Central memory CD8-positive, alpha-beta T cell (primary cell): ENCODE results near the gene FOXR1.
"Not testable (repeated sequence)": the region's sequence is repeated elsewhere in the genome, so short reads cannot be mapped to it uniquely, and the experiment has no call there.

Experiments used
- ATAC-seq: fragments of 150-1000 bp; cut with Tn5 transposase; replicated peaks from 2 replicates; pipeline ENCODE4 v1.10.0; 2022; ENCODE audit warnings: mild to moderate bottlenecking, moderate FRiP score, moderate number of reproducible peaks; ENCODE audit not compliant: poor library complexity, severe bottlenecking; ENCODE audit errors: extremely low read depth
- DNase-seq, 2 donors: peaks; one replicate each; pipeline ENCODE4 v3.0.0; 2021; ENCODE audit warnings: low spot score in 2 of 2
- H3K27ac Mint-ChIP-seq: one replicate; pipeline ENCODE4 v1.8.0; 2022; ENCODE audit warnings: low read depth, mild to moderate bottlenecking, moderate library complexity, mixed read lengths
- H3K27me3 Mint-ChIP-seq: one replicate; pipeline ENCODE4 v1.8.0; 2022; ENCODE audit warnings: mixed read lengths
- H3K36me3 Mint-ChIP-seq: one replicate; pipeline ENCODE4 v1.8.0; 2022; ENCODE audit warnings: mild to moderate bottlenecking, moderate library complexity, mixed read lengths; ENCODE audit not compliant: insufficient read depth
- H3K4me1 Mint-ChIP-seq: one replicate; pipeline ENCODE4 v1.8.0; 2022; ENCODE audit warnings: mixed read lengths
- H3K4me3 Mint-ChIP-seq: one replicate; pipeline ENCODE4 v1.8.0; 2022; ENCODE audit warnings: mild to moderate bottlenecking, moderate library complexity, mixed read lengths
- H3K9me3 Mint-ChIP-seq: one replicate; pipeline ENCODE4 v1.8.0; 2022; ENCODE audit warnings: mixed read lengths

The FOXR1 gene

DNA sequence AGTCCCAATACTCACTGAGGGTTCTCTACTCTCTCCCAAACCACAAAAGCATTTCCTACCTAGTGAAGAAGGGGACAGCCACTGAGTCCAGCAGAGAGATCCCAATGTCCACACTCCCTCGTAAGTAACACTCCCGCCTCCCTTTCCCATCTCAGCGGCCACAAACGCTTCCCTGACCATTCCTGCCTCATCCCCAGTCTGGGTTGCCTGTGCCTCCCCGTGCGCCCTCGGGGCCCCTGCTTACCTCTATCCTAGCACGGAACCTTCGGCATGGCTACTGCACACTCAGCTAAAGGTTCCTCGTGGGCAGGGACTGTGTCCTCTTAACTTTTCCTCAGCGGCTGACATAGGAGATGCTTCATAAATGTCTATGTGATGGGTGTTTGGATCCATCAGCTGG, 14.0 kb upstream of the FOXR1 start:
- no peak for DNase-seq
- Mint-ChIP-seq H3K4me1 (peaks cover 4% of the 10 kb centered on the region), H3K27me3 (peaks cover 31% of the 10 kb centered on the region), H3K27ac (no peak overlapping the region), H3K4me3 (no peak overlapping the region), H3K36me3 (peaks cover 2% of the 10 kb centered on the region), H3K9me3 (no peaks in the 10 kb centered on the region)
- ATAC-seq, result no peak

DNA sequence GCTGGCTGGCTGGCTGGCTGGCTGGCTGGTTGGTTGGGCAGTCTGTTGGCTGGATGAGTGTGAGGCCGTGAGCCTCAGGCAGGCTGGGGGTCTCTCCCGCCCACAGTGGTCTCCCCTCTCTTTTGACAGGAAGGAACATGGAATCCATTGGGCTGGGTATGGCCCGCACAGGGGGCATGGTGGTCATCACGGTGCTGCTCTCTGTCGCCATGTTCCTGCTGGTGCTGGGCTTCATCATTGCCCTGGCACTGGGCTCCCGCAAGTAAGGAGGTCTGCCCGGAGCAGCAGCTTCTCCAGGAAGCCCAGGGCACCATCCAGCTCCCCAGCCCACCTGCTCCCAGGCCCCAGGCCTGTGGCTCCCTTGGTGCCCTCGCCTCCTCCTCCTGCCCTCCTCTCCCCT, 13.6 kb upstream of the FOXR1 start:
- H3K4me3 Mint-ChIP-seq, result no peak overlapping the region
- H3K36me3 Mint-ChIP-seq, result peaks cover 2% of the 10 kb centered on the region
- H3K27me3 Mint-ChIP-seq, result peaks cover 27% of the 10 kb centered on the region
- DNase-seq (no peak), ATAC-seq (no peak)
- peaks cover 4% of the 10 kb centered on the region for H3K4me1 Mint-ChIP-seq
- no peaks in the 10 kb centered on the region for H3K9me3 Mint-ChIP-seq
- H3K27ac Mint-ChIP-seq, result no peak overlapping the region

DNA sequence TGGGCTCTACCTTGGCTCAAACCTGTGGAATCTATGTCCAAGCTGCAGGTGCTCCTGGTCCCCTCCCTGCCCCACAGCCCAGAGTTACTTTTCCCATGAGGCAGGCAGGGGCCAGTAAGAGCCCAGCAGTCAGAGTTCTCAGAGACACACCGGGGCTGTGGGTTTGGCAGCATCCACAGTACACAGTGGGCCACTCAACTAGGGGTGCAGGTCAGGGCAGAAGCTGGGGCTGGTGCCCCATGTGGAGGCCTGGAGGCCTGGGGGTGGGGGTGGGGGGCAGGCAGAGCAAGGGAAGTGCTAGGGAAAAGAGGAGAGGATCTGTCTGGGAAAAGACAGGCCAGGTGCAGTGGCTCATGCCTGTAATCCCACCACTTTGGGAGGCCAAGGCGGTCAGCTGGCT, 13.0 kb upstream of the FOXR1 start:
- Mint-ChIP-seq H3K4me3 (no peak overlapping the region), H3K27me3 (peaks cover 26% of the 10 kb centered on the region), H3K27ac (no peak overlapping the region), H3K4me1 (peaks cover 4% of the 10 kb centered on the region), H3K36me3 (peaks cover 2% of the 10 kb centered on the region), H3K9me3 (no peaks in the 10 kb centered on the region)
- ATAC-seq, result no peak
- DNase-seq, result no peak

DNA sequence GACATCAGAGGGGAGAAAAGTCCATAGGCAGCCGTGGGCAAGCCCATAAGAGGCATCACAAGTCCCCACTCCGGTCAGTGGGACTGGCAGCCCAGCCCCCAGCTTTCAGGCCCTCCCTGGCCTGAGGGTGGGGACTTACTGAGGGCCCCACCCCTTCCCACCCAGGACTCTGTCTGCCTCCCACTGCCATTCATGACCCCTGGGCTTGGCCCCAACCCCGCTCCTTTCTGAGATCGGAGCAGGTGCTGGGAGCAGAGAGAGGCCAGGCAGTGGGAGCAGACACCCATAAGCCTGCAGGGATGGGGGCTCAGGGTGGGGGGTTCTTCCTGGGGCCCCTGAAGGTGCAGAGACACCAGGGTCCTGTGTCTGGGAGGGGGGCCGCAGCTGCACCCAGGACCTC, 10.4 kb upstream of the FOXR1 start:
- ATAC-seq (no peak), DNase-seq (no peak)
- Mint-ChIP-seq H3K27me3 (peaks cover under 1% of the 10 kb centered on the region), H3K36me3 (peaks cover 2% of the 10 kb centered on the region), H3K27ac (no peak overlapping the region), H3K4me1 (peaks cover 4% of the 10 kb centered on the region), H3K4me3 (no peak overlapping the region), H3K9me3 (no peaks in the 10 kb centered on the region)

DNA sequence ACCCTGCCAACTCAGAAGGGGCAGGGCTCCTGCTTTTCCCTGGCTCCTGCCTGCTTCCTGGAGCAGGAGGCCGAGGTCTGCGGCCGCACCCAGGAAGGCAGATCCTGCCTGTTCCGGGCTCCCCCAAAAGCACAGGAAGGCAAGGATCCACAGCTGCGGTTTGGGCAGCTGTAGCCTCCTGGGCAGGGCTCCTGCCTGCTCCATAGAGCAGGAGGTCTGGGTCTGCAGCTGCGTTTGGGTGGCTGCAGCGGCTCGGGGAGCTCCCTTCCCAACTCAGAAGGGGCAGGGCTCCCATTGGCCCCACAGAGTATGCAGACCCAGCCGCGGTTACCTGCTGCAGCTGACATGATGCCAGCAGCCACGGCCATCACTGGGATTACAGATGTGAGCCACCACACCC, 10.0 kb upstream of the FOXR1 start:
- no peak for DNase-seq
- Mint-ChIP-seq H3K27me3 (no peaks in the 10 kb centered on the region), H3K36me3 (peaks cover 2% of the 10 kb centered on the region), H3K4me1 (peaks cover under 1% of the 10 kb centered on the region), H3K4me3 (no peak overlapping the region), H3K27ac (no peak overlapping the region), H3K9me3 (no peaks in the 10 kb centered on the region)
- no peak for ATAC-seq

DNA sequence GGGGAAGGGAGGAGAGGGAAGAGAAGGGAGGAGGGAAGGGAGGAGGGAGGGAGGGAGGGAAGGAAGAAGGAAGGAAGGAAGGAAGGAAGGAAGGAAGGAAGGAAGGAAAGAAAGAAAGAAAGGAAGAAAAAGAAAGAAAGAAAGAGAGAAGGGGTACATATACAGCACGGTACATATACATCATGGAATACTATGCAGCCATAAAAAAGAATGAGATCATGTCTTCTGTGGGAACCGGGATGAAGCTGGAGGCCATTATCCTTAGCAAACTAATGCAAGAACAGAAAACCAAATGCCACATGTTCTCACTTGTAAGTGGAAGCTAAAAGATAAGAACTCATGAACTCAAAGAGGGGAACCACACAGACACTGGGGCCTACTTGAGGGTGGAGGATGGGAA, 2.1 kb upstream of the FOXR1 start:
- peaks cover 27% of the 10 kb centered on the region for H3K27me3 Mint-ChIP-seq
- not testable (repeated sequence) for H3K36me3 Mint-ChIP-seq, H3K9me3 Mint-ChIP-seq, DNase-seq, H3K4me3 Mint-ChIP-seq, H3K27ac Mint-ChIP-seq, H3K4me1 Mint-ChIP-seq, ATAC-seq

DNA sequence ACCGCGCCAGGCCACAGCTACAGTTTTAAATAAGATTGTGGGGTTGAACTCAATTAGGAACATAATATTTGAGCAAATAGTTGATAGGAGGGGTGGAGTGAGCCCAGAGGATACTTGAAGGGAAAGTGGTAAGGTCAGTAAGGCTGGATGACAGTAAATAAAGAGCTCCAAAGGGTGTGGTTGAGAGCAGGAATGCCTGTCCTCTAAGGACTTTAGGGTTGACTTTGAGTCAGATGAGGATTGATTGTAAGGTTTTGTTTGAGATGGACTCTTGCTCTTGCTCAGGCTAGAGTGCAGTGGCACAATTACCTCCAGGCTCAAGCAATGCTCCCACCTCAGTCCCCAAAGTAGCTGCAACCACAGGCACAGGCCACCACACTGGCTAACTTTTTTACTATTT, 2.4 kb downstream of the FOXR1 start:
- no peak overlapping the region for H3K27ac Mint-ChIP-seq
- H3K9me3 Mint-ChIP-seq, result no peaks in the 10 kb centered on the region
- no peaks in the 10 kb centered on the region for H3K4me1 Mint-ChIP-seq
- H3K36me3 Mint-ChIP-seq, result peaks cover 2% of the 10 kb centered on the region
- peaks cover 55% of the 10 kb centered on the region for H3K27me3 Mint-ChIP-seq
- H3K4me3 Mint-ChIP-seq, result no peak overlapping the region
- ATAC-seq (no peak), DNase-seq (no peak)

DNA sequence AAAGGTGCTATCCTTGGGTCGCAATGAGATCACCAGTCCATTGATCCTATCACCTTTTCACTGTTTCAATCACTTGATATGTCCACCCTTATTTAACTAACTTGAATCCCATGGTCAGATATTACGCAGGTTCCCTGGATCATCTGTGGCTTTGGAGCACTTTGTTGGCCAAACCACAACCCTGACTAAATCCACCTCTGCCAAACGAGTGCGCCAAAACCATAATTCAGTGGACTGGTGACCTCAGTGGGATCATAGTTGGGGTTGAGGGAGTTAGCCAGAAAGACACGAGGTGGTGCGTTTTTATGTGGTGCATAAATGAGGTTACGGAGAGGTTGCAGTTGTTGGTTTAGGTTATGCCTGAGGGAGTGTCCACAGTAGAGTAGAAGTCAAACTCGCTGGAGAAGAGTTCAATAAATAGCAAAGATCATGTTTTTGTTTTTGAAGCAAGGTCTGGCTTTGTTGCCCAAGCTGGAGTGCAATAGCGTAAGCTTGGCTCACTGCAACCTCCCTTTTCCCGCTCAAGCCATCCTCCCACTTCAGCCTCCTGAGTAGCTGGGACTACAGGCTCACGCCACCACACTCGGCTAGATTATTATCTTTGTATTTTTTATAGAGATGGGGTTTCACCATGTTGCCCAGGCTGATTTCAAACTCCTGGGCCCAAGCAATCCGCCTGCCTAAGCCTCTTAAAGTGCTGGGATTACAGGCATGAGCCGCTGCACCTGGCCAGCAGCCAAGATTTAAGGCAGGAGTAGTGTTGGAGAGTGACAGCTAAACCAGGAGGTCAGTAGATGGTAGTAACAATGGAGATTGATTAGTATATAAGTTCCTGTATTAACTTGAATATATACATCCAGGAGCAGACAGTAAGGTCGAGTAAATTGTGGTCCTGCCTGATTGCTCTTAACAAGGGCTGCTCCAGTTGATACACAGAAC, 4.5 kb downstream of the FOXR1 start:
- DNase-seq (no peak), ATAC-seq (no peak)
- H3K4me3 Mint-ChIP-seq, result no peak overlapping the region
- H3K27ac Mint-ChIP-seq, result no peak overlapping the region
- H3K36me3 Mint-ChIP-seq, result no peaks in the 10 kb centered on the region
- no peaks in the 10 kb centered on the region for H3K9me3 Mint-ChIP-seq
- H3K4me1 Mint-ChIP-seq, result no peaks in the 10 kb centered on the region
- H3K27me3 Mint-ChIP-seq, result peaks cover 41% of the 10 kb centered on the region

DNA sequence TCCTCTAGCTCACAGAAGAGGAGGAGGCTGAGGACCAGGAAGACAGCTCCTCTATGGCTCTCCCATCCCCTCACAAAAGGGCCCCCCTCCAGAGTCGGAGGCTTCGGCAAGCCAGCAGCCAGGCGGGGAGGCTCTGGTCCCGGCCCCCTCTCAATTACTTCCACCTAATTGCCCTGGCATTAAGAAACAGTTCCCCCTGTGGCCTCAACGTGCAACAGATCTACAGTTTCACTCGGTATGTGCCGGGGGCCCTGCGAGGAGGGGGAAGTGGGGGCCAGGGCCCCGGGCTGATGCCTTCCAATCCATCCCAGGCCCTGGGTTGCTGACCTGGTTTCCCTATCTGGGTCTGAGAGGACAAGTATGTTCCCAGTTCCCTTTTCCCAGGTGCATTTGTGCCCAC, 7.9 kb downstream of the FOXR1 start:
- DNase-seq (no peak), ATAC-seq (no peak)
- Mint-ChIP-seq H3K9me3 (no peaks in the 10 kb centered on the region), H3K36me3 (no peaks in the 10 kb centered on the region), H3K27me3 (peaks cover 28% of the 10 kb centered on the region), H3K4me3 (no peak overlapping the region), H3K4me1 (no peaks in the 10 kb centered on the region), H3K27ac (no peak overlapping the region)

DNA sequence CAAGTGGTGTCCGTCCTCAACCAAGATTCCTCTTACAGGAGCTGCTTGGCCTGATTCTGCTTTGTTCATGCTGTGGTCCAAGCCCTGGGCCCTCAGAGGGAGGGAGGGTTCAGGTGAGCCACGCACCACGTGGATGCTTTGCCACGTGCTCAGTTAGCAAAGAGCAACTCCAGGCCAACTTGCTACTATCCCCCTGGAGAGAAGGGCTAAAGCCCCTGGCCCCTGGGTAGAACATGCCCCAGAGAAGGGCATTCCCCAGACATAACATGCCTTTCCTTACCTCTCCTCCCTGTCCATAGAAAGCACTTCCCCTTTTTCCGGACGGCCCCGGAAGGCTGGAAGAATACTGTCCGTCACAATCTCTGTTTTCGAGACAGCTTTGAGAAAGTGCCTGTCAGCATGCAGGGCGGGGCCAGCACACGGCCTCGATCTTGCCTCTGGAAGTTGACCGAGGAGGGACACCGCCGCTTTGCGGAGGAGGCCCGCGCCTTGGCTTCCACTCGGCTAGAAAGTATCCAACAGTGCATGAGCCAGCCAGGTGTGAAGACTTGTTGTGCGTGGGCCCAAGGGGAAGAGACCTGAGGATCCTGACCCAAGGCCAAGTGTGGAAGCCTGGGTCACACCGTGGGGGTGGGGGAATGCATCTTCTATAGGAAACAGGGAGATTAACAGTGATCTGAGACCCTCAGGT, 8.8 kb downstream of the FOXR1 start:
- no peak overlapping the region for H3K4me3 Mint-ChIP-seq
- no peaks in the 10 kb centered on the region for H3K36me3 Mint-ChIP-seq
- ATAC-seq, result no peak
- H3K27me3 Mint-ChIP-seq, result peaks cover 19% of the 10 kb centered on the region
- no peaks in the 10 kb centered on the region for H3K4me1 Mint-ChIP-seq
- no peak for DNase-seq
- no peak overlapping the region for H3K27ac Mint-ChIP-seq
- no peaks in the 10 kb centered on the region for H3K9me3 Mint-ChIP-seq

DNA sequence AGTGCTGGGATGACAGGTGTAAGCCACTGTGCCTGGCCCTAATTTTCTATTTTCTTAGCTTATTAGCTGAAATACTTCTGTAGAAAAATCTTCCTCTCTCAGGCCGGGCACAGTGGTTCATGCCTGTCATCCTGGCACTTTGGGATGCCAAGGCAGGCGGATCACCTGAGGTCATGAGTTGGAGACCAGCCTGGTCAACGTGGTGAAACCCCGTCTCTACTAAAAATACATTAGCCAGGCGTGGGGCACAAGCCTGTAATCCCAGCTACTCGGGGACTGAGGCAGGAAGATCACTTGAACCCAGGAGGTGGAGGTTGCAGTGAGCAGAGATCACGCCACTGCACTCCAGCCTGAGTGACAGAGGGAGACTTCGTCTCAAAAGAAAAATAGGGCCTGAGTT, 12.8 kb downstream of the FOXR1 start:
- not testable (repeated sequence) for DNase-seq, H3K36me3 Mint-ChIP-seq, H3K4me1 Mint-ChIP-seq, ATAC-seq, H3K9me3 Mint-ChIP-seq, H3K4me3 Mint-ChIP-seq, H3K27ac Mint-ChIP-seq, H3K27me3 Mint-ChIP-seq

DNA sequence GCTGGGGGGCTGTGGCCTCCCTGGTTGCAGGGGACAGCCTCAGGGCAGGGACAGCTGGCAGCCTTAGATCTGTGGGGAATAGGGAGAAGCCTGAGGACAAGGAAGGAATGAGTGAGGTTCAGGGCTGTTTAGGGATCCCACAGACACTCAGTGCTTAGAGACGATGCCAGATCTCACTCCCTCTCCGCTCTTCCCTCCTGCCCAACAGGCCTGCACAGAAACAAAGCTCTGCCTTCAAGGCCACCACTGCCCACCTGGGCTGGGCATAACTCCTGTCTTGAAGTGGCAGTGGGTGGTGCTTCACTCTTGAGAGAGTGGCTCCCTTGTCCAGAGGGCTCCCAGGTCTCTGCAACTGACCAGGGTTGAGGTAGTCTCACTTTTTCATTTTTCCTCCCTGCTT, 13.3 kb downstream of the FOXR1 start:
- no peak for ATAC-seq
- Mint-ChIP-seq H3K27ac (no peak overlapping the region), H3K4me3 (no peak overlapping the region), H3K27me3 (no peaks in the 10 kb centered on the region), H3K36me3 (no peaks in the 10 kb centered on the region), H3K4me1 (no peaks in the 10 kb centered on the region), H3K9me3 (no peaks in the 10 kb centered on the region)
- DNase-seq, result no peak

DNA sequence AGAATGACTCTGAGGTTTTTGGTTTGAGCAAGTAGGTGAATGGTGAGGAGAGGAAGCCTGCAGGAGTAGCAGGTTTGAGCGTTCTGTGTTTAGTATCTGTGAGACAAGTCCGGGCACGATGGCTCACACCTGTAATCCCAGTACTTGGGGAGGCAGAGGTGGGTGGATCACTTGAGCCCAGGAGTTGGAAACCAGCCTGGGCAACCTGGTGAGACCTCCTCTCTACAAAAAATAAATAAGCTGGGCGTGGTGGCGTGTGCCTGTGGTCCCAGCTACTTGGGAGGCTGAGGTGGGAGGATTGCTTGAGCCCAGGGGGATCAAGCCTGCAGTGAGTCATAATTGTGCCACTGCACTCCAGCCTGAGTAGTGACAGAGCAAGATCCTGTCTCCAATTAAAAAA, 16.7 kb downstream of the FOXR1 start:
- DNase-seq (no peak), ATAC-seq (no peak)
- H3K27ac Mint-ChIP-seq, result peak overlapping the region; percentile 10
- H3K36me3 Mint-ChIP-seq, result no peaks in the 10 kb centered on the region
- H3K27me3 Mint-ChIP-seq, result no peaks in the 10 kb centered on the region
- no peaks in the 10 kb centered on the region for H3K4me1 Mint-ChIP-seq
- H3K4me3 Mint-ChIP-seq, result no peak overlapping the region
- H3K9me3 Mint-ChIP-seq, result no peaks in the 10 kb centered on the region
